BE2C (cell line): ENCODE measurements around the gene ADIG.

Experiments
- DNase-seq: peaks from one replicate; pipeline ENCODE4 v3.0.0-alpha.2; 2020
- H3K27me3 ChIP-seq: fragments of 250-450 bp; sonication (Bioruptor Pico); 2 replicates; pipeline ENCODE4 v1.5.1; 2020; ENCODE audit warnings: mild to moderate bottlenecking
- H3K36me3 ChIP-seq: fragments of 250-450 bp; sonication (Bioruptor Pico); 2 replicates; pipeline ENCODE4 v1.5.1; 2020; ENCODE audit warnings: mild to moderate bottlenecking
- H3K4me1 ChIP-seq: fragments of 250-450 bp; sonication (Bioruptor Pico); 2 replicates; pipeline ENCODE4 v1.5.1; 2020
- H3K4me3 ChIP-seq: 2 replicates; pipeline ENCODE4 v1.5.1; 2011; ENCODE audit warnings: low read depth, low read length
- H3K9me3 ChIP-seq: fragments of 250-450 bp; sonication (Bioruptor Pico); 2 replicates; pipeline ENCODE4 v1.5.1; 2020
- TF ChIP-seq, protein P1 (sequence below): IDR thresholded peaks from 2 replicates; pipeline ENCODE4 v1.5.1; 2012; ENCODE audit warnings: mild to moderate bottlenecking, low read depth, low read length

ADIG gene

DNA sequence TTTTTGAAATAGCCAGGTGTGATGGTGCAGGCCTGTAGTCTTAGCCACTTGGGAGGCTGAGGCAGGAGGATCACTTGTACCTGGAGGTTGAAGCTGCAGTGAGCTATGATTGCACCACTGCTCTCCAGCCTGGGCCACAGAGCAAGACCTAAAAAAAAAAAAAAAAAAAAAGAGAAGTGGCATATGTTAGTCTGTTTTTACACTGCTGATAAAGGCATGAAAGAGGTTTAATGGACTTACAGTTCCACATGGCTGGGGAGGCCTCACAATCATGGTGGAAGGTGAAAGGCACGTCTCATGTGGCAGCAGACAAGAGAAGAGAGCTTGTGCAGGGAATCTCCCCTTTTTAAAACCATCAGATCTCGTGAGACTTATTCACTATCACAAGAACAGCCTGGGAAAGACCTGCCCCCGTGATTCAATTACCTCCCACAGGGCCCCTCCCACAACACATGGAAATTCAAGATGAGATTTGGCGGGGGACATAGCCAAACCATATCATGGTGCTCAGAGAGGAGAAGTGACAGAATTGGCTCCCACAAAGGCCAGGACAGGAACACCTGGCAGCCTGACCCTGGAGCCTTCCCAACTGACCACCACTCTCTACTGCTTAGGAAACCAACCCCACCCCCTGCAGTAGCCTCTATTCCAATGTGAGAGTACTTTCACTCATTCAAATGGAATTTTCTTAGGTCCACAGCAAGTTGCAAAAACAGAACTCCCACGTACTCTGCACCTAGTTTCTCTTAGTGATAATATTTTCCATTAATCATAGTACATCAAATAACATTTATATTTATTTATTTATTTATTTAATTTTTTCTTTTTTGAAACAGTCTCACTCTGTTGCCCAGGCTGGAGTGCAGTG, 50.4 kb downstream of the ADIG start:
- H3K9me3 ChIP-seq = no peaks in the 10 kb centered on the region
- H3K4me3 ChIP-seq = no peak overlapping the region
- TF ChIP-seq, protein P1, sequence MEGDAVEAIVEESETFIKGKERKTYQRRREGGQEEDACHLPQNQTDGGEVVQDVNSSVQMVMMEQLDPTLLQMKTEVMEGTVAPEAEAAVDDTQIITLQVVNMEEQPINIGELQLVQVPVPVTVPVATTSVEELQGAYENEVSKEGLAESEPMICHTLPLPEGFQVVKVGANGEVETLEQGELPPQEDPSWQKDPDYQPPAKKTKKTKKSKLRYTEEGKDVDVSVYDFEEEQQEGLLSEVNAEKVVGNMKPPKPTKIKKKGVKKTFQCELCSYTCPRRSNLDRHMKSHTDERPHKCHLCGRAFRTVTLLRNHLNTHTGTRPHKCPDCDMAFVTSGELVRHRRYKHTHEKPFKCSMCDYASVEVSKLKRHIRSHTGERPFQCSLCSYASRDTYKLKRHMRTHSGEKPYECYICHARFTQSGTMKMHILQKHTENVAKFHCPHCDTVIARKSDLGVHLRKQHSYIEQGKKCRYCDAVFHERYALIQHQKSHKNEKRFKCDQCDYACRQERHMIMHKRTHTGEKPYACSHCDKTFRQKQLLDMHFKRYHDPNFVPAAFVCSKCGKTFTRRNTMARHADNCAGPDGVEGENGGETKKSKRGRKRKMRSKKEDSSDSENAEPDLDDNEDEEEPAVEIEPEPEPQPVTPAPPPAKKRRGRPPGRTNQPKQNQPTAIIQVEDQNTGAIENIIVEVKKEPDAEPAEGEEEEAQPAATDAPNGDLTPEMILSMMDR = no peak
- H3K27me3 ChIP-seq = no peaks in the 10 kb centered on the region
- DNase-seq = no peak
- no peaks in the 10 kb centered on the region for H3K36me3 ChIP-seq
- no peaks in the 10 kb centered on the region for H3K4me1 ChIP-seq

DNA sequence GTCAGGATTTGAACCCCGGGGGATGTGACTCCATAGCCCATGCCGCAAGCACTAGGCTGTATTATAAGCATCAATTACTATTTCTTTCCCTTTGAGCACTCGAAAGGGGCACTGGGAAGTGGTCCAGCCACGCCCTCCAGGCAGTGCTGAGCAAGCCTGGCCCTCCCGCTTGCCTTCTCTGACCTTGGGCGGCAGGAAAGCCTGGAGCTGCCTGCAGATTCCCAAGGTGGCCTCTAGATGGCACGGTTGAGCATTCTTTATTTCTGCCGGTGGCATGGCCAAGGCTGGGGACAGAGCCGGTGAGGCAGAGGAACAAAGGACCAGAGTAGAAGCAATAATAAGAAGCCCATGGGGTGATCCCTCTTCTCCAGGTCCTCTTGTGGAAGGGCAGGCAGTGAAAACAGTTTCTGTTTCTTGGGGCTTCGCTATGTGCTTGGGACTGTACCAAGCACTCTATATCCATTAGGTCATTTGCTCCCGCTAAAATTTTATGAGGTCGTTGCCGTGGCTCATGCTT, 52.6 kb downstream of the ADIG start:
- TF ChIP-seq, protein P1 = peak; percentile 91
- peak; percentile 74 for DNase-seq
- H3K4me1 ChIP-seq = no peaks in the 10 kb centered on the region

DNA sequence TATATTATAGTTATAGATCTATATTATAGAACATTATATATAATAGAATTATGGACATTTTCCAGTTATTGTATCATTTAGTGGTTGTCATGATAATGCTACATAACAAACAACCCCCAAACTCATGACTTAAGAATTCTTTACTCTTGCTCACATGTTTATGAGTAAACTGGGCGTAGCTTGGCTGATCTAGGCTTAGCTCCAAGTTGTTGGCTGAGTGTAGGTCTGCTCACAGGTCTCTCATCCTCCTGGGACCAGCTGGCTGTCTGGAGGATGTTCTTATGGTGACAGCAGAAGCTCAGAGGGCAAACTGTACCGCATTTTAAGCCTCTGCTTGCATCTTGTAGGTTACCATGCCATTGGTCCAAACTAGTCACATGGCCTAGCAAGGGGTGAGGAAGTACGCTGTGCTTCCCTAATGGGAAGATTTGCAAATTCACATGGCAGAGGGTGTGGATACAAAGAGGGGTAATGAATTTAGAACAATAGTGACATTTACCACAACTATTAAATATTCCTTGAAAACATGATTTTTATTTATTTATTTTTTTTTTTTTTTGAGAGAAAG, 54.8 kb downstream of the ADIG start:
- H3K9me3 ChIP-seq = no peaks in the 10 kb centered on the region
- no peak for DNase-seq
- TF ChIP-seq, protein P1 = no peak
- H3K27me3 ChIP-seq = peaks cover 5% of the 10 kb centered on the region; the same call in 1 of the 2 replicates
- H3K36me3 ChIP-seq = no peaks in the 10 kb centered on the region
- no peak overlapping the region for H3K4me3 ChIP-seq
- no peaks in the 10 kb centered on the region for H3K4me1 ChIP-seq

More for the DNA sequence above, 52.6 kb downstream of the ADIG start:
- Histone ChIP-seq H3K27me3 (no peaks in the 10 kb centered on the region), H3K9me3 (no peaks in the 10 kb centered on the region), H3K4me3 (no peak overlapping the region), H3K36me3 (no peaks in the 10 kb centered on the region)
